NOMO-1 (cell line): ENCODE measurements around the gene OR9A4.
"Not testable (repeated sequence)": the region's sequence is repeated elsewhere in the genome, so short reads cannot be mapped to it uniquely, and the experiment has no call there.

Experiments
- DNase-seq, 2 experiments: peaks; one replicate each; lab custom pipeline; 2025; ENCODE audit not compliant: unreplicated experiment in 2 of 2; lab: John Stamatoyannopoulos, UW

Gene OR9A4, protein sequence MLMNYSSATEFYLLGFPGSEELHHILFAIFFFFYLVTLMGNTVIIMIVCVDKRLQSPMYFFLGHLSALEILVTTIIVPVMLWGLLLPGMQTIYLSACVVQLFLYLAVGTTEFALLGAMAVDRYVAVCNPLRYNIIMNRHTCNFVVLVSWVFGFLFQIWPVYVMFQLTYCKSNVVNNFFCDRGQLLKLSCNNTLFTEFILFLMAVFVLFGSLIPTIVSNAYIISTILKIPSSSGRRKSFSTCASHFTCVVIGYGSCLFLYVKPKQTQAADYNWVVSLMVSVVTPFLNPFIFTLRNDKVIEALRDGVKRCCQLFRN

GRCh38 chr7:141916099-141916498 lies at the start of gene OR9A4:
Gene OR9A4, plus strand, starts transcription at chr7:141916399. Its CDS starts 2,477 bp downstream, at chr7:141918876.
- no peak for DNase-seq

DNA sequence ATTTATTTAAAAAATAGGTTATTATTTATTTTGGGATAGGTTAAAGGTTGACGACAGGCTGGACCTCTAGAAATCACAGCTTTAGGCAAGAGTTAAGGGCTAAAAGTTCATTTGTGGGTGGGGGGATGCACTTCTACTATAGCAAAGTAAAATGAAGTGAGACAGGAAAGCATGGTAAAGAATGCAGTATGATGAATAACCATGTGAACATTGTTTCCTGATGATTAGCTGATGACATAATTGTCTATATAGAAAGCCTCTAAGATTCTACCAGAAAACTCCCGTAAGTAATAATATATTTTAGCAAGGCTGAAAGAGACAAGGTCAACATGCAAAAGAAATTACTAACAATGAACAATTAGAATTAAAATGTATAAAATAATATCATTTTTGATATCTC lies 49.2 kb upstream of the OR9A4 start:
- no peak for DNase-seq

DNA sequence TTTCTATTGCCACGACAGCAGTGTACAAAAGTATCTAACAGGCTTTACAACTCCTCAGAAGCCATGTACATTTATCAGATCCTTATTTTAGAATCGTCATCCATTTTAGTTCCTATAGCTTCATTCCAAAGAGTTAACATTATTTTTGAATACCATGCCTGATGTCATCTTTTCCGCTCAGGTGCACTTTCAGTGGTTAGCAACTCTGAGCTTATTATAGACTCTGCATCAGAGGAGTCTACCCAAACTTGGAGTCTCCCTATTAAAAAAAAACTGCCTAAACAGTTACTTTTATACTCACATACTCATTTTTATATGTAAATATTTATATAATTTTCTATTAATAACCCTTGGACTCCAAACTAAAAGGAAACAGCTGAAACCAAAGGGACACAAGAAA lies 43.3 kb upstream of the OR9A4 start:
- DNase-seq = no peak

DNA sequence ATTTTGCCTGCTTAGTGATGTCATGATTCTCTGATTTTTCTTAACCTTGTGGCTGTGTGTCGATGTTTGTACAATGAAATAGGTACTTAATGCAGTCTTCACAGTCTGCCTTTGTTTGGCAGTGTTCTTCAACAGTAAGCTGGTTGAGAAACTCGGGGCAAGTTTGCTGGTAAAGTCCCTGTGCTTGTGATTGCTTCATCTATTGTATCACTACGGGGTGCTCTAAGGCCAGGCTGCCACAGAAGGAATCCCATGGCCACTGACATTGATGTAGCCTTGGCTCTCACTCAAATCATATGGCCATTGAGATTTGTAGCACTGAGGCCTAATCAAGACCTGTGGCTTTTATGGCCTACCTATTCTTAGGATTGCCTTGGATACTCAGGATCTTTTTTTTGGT lies 41.4 kb upstream of the OR9A4 start:
- DNase-seq = peak; percentile 10 to 45

DNA sequence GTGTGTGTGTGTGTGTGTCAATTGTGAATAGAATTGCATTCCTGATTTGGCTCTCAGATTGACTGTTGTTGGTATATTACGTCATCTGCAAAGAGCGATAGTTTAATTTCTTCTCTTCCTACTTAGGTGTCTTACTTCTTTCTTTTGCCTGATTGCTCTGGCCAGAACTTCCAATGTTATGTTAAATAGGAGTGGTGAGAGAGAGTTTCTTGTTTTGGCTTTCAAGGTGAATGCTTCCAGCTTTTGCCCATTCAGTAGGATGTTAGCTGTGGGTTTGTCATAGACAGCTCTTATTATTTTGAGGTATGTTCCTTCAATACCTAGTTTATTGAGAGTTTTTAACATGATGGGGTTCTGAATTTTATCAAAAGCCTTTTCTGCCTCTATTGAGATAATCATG lies 40.7 kb upstream of the OR9A4 start:
- no peak for DNase-seq

DNA sequence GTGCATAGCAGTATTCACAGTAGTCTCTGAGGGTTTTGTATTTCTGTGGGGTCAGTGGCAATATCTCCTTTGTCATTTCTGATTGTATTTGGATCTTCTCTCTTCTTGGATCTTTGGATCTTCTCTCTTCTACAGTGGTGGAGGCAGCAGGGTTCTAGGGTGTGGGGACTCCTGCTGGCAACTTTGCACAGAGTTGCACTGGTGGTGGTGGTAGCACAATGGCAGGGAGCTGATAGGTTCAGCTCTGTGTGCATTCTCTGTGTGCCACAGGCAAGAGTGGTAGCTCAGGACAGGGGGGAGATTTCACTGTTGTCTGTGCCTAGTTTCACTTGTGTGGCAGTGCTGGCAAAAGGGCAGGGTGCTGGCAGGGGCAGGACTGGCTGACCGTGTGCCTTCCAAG lies 39.8 kb upstream of the OR9A4 start:
- no peak for DNase-seq

GRCh38 chr7:141877365-141877764 lies 38.8 kb upstream of the OR9A4 start:
- no peak for DNase-seq

GRCh38 chr7:141880960-141881359 lies 35.2 kb upstream of the OR9A4 start:
- DNase-seq = no peak

DNA sequence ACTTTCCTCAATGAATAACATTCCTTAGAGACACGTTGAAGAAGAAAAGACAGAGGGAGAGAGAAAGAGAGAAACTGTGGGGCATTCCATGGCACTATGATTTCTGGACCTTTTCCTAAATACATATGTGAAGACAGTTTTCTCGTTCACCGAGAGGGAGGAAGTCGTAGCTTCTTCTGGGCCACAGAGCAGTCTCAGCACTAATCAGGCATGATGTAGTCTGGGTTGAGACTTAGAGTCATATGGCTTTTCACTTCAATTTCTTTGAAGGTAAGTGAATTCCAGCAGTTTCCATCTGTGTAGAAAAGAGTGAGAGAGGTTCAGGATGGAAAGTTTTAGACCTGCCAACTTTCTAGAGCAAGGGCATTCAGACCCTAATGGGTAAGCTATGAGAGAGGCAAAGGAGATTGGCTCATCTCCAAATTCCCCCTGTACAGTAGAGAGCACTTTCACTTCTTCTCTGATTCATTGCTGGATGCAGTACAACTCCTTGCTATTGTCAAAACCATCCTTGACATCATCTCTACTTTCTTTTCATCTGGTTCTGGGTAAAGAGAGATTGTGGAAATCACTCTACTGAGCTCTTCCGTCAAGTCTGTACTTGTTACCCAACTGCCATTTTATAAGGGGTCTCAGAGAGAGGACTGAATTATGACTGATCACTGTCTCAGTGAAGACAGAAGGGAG lies 31.5 kb upstream of the OR9A4 start:
- peak in 1 of 2 experiments; percentile 65 for DNase-seq

DNA sequence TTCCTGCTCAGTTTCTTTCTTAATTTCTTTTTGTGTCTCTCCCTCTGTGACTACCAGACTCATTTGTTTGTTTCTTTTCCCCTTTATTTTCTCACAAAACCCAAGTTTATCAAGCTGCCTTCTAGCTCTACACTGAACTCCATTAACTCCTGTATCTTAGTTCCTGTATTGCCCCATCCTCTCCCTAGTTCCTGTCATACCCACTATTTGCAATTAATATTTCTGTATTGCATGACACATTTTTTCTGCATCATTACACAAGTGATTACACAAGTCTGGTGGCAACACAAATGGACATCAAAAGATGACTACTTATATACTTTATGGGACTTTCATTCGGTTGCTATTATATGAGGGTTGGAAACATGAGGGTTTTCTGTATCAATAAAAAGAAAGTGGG lies 26.9 kb upstream of the OR9A4 start:
- peak in 1 of 2 experiments; percentile 47 for DNase-seq

DNA sequence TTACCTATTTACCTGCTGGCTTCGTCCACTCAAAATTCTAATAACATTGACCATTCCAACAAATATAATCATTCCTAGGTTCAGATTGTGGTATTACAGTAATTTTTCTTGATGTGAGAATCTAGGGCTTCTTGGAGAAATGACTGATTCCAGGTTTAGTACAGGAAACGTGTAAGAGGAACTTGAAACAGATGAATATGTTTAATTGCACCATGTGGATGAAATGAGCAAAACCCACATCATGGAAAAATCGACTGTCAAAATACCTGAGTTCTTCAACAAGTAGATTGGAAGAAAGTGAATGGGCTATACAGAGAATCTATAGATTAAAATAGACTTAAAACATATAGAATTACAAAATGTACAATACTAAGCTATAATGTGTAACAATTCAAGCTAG lies 24.9 kb upstream of the OR9A4 start:
- DNase-seq = peak in 1 of 2 experiments; percentile 24

DNA sequence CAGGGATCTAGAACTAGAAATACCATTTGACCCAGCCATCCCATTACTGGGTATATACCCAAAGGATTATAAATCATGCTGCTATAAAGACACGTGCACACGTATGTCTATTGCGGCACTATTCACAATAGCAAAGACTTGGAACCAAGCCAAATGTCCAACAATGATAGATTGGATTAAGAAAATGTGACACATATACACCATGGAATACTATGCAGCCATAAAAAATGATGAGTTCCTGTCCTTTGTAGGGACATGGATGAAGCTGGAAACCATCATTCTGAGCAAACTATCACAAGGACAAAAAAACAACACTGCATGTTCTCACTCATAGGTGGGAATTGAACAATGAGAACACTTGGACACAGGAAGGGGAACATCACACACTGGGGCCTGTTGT lies 16.8 kb upstream of the OR9A4 start:
- not testable (repeated sequence) for DNase-seq

GRCh38 chr7:141906285-141906684 lies 9.9 kb upstream of the OR9A4 start:
- DNase-seq = no peak

DNA sequence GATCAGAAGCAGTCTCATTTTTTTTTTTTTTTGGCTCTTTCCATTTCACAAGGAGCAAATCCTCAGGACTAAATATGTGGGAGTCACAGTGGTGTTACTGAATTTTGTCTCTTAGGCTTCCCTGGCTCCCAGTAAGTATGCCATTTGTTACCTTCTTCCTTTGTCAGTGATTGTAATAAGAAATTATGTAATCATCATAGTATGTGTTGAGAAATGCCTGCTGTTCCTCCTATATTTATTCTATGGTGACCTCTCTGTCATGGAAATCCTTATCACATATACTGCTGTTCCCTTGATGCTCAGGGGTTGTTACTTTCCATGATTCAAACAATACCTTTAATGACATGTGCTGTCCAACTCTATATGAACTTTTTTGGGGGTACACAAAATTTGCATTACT lies 4.8 kb upstream of the OR9A4 start:
- peak in 1 of 2 experiments; percentile 29 for DNase-seq

- DNase-seq = no peak
Observed at GRCh38 chr7:141915565-141915964, 634 bp upstream of the OR9A4 start.

DNA sequence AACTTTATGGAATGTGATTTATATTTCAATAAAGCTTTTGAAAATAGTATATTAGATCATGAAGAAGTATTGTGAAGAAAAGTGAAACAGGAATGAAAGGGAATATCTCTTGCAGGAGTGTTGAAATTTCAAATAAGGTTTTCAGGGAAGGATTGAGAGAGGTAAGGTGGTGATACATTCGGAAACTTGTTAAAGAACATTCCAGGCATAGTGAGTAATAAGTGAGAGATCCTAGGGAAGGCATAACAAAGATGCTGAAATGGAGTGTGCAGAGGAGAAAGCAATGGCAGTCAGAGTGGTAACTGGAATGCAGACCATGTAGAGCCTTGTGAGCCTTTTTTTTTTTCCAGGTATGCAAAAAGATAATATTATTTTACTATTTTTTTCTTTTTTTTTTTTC lies 4.1 kb downstream of the OR9A4 start:
- DNase-seq = no peak

- DNase-seq = peak; percentile 21 to 74
Observed at GRCh38 chr7:141928146-141928844, 12.1 kb downstream of the OR9A4 start.

GRCh38 chr7:141928845-141929195 lies 12.6 kb downstream of the OR9A4 start:
- DNase-seq = peak in 1 of 2 experiments; percentile 34

- DNase-seq = no peak
Observed at GRCh38 chr7:141930211-141930610, 14.0 kb downstream of the OR9A4 start.

DNA sequence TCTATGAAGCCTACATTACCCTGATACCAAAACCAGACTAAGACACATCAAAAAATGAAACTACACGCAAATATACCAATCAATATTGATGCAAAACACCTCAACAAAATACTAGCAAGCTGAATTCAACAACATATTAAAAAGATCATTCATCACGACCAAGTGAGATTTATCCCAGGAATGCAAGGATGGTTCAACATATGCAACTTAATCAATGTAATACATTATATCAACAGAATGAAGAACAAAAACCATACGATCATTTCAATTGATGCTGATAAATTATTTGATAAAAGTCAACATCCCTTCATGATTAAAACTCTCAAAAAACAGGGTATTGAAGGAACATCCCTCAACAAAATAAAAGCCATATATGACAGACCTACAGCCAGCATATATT lies 24.9 kb downstream of the OR9A4 start:
- no peak for DNase-seq

DNA sequence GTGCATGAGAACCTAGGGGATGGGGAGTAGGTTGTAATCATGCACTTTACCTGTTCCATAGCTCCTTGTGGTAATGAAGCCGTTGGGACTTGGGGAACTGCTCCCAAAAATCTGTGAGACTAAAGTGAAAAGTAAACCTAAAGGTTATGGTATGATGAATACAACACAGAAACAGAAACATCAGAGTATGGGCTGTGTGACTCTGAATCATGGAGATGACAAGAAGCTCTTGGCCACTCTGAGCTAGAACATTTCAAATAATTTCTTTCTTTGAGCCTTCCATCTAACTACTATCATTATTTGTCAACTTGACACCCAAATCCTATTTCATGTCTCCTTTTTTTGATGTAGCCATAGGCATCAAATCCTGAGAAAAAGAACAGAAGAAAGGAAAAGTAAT lies 27.6 kb downstream of the OR9A4 start:
- DNase-seq = no peak

- peak; percentile 9 to 33 for DNase-seq
Observed at GRCh38 chr7:141944811-141945210, 28.6 kb downstream of the OR9A4 start.
